NCI-H524 (cell line): ENCODE data around the gene GLDC.
A peak's percentile ranks its signal among the peaks of the same experiment; 100 is the strongest.

Experiments used
- DNase-seq, 2 experiments: peaks; one replicate each; lab custom pipeline; 2025; lab: John Stamatoyannopoulos, UW

GLDC gene

GRCh38 chr9:6620353-6620752 lies 25.2 kb downstream of the GLDC start:
- no peak for DNase-seq

GRCh38 chr9:6619909-6620308 lies 25.6 kb downstream of the GLDC start:
- peak; percentile 14 to 44 for DNase-seq

GRCh38 chr9:6616951-6617602 lies 28.5 kb downstream of the GLDC start:
- DNase-seq = no peak

GRCh38 chr9:6614489-6614888 lies 31.0 kb downstream of the GLDC start:
- peak in 1 of 2 experiments; percentile 15 for DNase-seq

- no peak for DNase-seq
Observed at GRCh38 chr9:6611865-6612264, 33.7 kb downstream of the GLDC start.

- no peak for DNase-seq
Observed at GRCh38 chr9:6610073-6610472, 35.5 kb downstream of the GLDC start.

GRCh38 chr9:6609497-6610016 lies 36.0 kb downstream of the GLDC start:
- no peak for DNase-seq

- no peak for DNase-seq
Observed at GRCh38 chr9:6605202-6605601, 40.3 kb downstream of the GLDC start.

- DNase-seq = no peak
Observed at GRCh38 chr9:6600426-6600825, 45.1 kb downstream of the GLDC start.

GRCh38 chr9:6600006-6600405 lies 45.5 kb downstream of the GLDC start:
- no peak for DNase-seq

GRCh38 chr9:6598249-6598725 lies 47.2 kb downstream of the GLDC start:
- no peak for DNase-seq

- no peak for DNase-seq
Observed at GRCh38 chr9:6592791-6593190, 52.7 kb downstream of the GLDC start.

GRCh38 chr9:6592231-6592630 lies 53.3 kb downstream of the GLDC start:
- no peak for DNase-seq

- DNase-seq = no peak
Observed at GRCh38 chr9:6590772-6591384, 54.7 kb downstream of the GLDC start.

GRCh38 chr9:6590334-6590733 lies 55.2 kb downstream of the GLDC start:
- DNase-seq = no peak

- DNase-seq = peak; percentile 3 to 38
Observed at GRCh38 chr9:6584881-6585597, 60.5 kb downstream of the GLDC start.

GRCh38 chr9:6581253-6581652 lies 64.3 kb downstream of the GLDC start:
- DNase-seq = no peak

- no peak for DNase-seq
Observed at GRCh38 chr9:6579613-6580012, 65.9 kb downstream of the GLDC start.

GRCh38 chr9:6576987-6577386 lies 68.5 kb downstream of the GLDC start:
- no peak for DNase-seq

GRCh38 chr9:6575324-6576034 lies 70.0 kb downstream of the GLDC start:
- DNase-seq = no peak

- DNase-seq = no peak
Observed at GRCh38 chr9:6567140-6567591, 78.4 kb downstream of the GLDC start.
